Loucy (cell line): ENCODE measurements around the gene PCBP2.

Experiments used
- H2AFZ ChIP-seq: fragments of 200-600 bp; sonication (generic); 2 replicates; pipeline ENCODE4 v1.6.0; 2016; ENCODE audit warnings: antibody characterized with exemption, mild to moderate bottlenecking, low read length, moderate library complexity
- H3F3A ChIP-seq: fragments of 200-600 bp; 2 replicates; pipeline ENCODE4 v1.6.0; 2016; ENCODE audit warnings: antibody characterized with exemption, low read depth, mild to moderate bottlenecking
- H3K27me3 ChIP-seq: fragments of 200-600 bp; sonication (generic); 2 replicates; pipeline ENCODE4 v1.6.1; 2014; ENCODE audit warnings: low read length, mild to moderate bottlenecking; ENCODE audit not compliant: insufficient read depth, poor library complexity, severe bottlenecking
- H3K36me3 ChIP-seq: fragments of 200-600 bp; sonication (generic); 2 replicates; pipeline ENCODE4 v1.6.1; 2016; ENCODE audit warnings: low read length; ENCODE audit not compliant: insufficient read depth
- H3K4me1 ChIP-seq: fragments of 200-600 bp; sonication (generic); 2 replicates; pipeline ENCODE4 v1.5.1; 2014; ENCODE audit warnings: low read length, mild to moderate bottlenecking; ENCODE audit not compliant: insufficient read depth, poor library complexity, severe bottlenecking
- H3K4me2 ChIP-seq: fragments of 200-600 bp; sonication (generic); 2 replicates; pipeline ENCODE4 v1.6.0; 2014; ENCODE audit warnings: antibody characterized with exemption, low read length, low read depth, mild to moderate bottlenecking; ENCODE audit not compliant: poor library complexity, severe bottlenecking
- H3K4me3 ChIP-seq: fragments of 200-600 bp; sonication (generic); 2 replicates; pipeline ENCODE4 v1.5.1; 2014; ENCODE audit warnings: low read length, mild to moderate bottlenecking, mixed read lengths; ENCODE audit not compliant: poor library complexity, severe bottlenecking
- H3K79me2 ChIP-seq: fragments of 200-600 bp; sonication (generic); 2 replicates; pipeline ENCODE4 v1.6.1; 2014; ENCODE audit warnings: low read length; ENCODE audit not compliant: insufficient read depth
- H3K9ac ChIP-seq: fragments of 200-600 bp; sonication (generic); 2 replicates; pipeline ENCODE4 v1.6.0; 2014; ENCODE audit warnings: mild to moderate bottlenecking, low read depth, low read length, moderate library complexity; ENCODE audit not compliant: poor library complexity, severe bottlenecking
- H3K9me2 ChIP-seq: fragments of 200-600 bp; sonication (generic); replicated peaks from 2 replicates; pipeline ENCODE4 v1.6.1; 2016; ENCODE audit warnings: low read depth, low read length, mixed read lengths
- H3K9me3 ChIP-seq: fragments of 200-600 bp; sonication (generic); 2 replicates; pipeline ENCODE4 v1.6.1; 2014; ENCODE audit warnings: mild to moderate bottlenecking, antibody characterized with exemption, low read length, low read depth; ENCODE audit not compliant: insufficient read depth
- H4K20me1 ChIP-seq: fragments of 200-600 bp; sonication (generic); 2 replicates; pipeline ENCODE4 v1.6.0; 2014; ENCODE audit warnings: antibody characterized with exemption, low read length, mild to moderate bottlenecking; ENCODE audit not compliant: insufficient read depth, poor library complexity, severe bottlenecking
- EZH2phosphoT487 ChIP-seq: fragments of 200-600 bp; IDR thresholded peaks from 2 replicates; pipeline ENCODE4 v1.6.1; 2018; ENCODE audit warnings: antibody characterized with exemption, mild to moderate bottlenecking, moderate library complexity, borderline replicate concordance
- TF ChIP-seq, protein P1 (sequence below): fragments of 200-600 bp; sonication (generic); conservative IDR thresholded peaks from 2 replicates; pipeline ENCODE4 v1.5.1; 2014; ENCODE audit warnings: mild to moderate bottlenecking, antibody characterized with exemption, low read length

The PCBP2 gene

DNA sequence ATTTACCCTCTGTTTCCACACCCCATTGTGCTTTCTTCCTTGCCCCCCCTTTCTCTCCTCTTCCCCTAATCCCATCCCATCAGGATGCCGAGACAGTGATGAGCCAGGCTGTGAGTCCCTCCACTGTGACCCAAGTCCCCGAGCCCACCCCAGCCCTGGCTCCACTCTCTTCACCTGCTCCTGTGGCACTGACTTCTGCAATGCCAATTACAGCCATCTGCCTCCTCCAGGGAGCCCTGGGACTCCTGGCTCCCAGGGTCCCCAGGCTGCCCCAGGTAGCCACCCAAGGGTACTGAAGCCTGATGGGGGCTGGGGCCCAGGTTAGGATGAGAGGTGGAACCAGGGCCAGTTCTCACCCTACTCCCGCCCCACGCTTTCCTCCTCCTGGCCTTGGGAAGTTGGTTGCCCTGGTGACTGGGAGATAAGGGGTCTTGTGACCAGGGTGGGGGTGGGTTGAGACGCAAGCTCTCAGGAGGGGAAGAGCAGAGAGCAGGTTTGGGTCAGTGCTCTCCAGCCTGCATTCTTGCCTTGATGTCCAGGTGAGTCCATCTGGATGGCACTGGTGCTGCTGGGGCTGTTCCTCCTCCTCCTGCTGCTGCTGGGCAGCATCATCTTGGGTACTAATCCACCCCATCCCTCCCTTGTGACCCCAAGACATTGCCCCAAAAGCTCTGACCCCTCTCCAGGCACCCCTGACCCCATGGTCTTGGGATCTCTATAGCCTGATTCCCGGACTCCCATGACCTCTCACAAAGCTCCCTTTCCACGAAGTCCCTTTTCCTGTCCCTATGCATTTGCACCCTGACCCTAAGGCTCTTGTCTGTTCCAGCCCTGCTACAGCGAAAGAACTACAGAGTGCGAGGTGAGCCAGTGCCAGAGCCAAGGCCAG, 27.0 kb upstream of the PCBP2 start:
- Histone ChIP-seq H3K4me3 (no peak overlapping the region), H3K79me2 (no peaks in the 10 kb centered on the region), H3K27me3 (no peaks in the 10 kb centered on the region), H2AFZ (no peak overlapping the region), H3K9me3 (no peaks in the 10 kb centered on the region), H3K4me1 (peaks cover 3% of the 10 kb centered on the region), H4K20me1 (no peaks in the 10 kb centered on the region), H3K4me2 (no peak overlapping the region), H3K9me2 (no peaks in the 10 kb centered on the region), H3F3A (no peaks in the 10 kb centered on the region), H3K9ac (no peak overlapping the region), H3K36me3 (no peaks in the 10 kb centered on the region)
- TF ChIP-seq, protein P1, sequence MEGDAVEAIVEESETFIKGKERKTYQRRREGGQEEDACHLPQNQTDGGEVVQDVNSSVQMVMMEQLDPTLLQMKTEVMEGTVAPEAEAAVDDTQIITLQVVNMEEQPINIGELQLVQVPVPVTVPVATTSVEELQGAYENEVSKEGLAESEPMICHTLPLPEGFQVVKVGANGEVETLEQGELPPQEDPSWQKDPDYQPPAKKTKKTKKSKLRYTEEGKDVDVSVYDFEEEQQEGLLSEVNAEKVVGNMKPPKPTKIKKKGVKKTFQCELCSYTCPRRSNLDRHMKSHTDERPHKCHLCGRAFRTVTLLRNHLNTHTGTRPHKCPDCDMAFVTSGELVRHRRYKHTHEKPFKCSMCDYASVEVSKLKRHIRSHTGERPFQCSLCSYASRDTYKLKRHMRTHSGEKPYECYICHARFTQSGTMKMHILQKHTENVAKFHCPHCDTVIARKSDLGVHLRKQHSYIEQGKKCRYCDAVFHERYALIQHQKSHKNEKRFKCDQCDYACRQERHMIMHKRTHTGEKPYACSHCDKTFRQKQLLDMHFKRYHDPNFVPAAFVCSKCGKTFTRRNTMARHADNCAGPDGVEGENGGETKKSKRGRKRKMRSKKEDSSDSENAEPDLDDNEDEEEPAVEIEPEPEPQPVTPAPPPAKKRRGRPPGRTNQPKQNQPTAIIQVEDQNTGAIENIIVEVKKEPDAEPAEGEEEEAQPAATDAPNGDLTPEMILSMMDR = no peak
- TF ChIP-seq EZH2phosphoT487 = no peak

DNA sequence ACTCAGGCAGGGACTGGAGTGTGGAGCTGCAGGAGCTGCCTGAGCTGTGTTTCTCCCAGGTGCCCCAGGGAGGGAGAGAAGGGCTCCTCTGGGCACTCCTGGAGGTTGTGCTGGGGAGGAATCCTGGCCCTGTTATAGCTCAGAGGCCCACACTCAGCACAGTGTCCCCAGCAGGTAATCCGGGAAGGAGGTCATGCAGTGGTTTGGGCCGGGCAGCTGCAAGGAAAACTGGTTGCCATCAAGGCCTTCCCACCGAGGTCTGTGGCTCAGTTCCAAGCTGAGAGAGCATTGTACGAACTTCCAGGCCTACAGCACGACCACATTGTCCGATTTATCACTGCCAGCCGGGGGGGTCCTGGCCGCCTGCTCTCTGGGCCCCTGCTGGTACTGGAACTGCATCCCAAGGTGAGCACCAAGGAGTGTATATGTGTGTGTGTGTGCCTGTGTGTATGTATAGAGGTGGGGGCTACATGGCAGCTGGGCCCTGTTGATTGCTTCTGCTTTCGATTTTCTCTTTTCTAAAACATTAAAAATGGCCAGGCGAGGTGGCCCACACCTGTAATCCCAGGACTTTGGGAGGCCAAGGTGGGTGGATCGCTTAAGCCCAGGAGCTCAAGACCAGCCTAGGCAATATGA, 26.3 kb upstream of the PCBP2 start:
- no peak overlapping the region for H2AFZ ChIP-seq
- no peaks in the 10 kb centered on the region for H3K27me3 ChIP-seq
- H3K79me2 ChIP-seq = no peaks in the 10 kb centered on the region
- H3K36me3 ChIP-seq = no peaks in the 10 kb centered on the region
- H3K4me3 ChIP-seq = no peak overlapping the region
- no peak overlapping the region for H3K9ac ChIP-seq
- H3K9me2 ChIP-seq = no peaks in the 10 kb centered on the region
- H3K4me2 ChIP-seq = no peak overlapping the region
- H4K20me1 ChIP-seq = no peaks in the 10 kb centered on the region
- H3K9me3 ChIP-seq = no peaks in the 10 kb centered on the region
- H3F3A ChIP-seq = no peaks in the 10 kb centered on the region
- no peak for TF ChIP-seq EZH2phosphoT487
- TF ChIP-seq, protein P1 = no peak
- peaks cover 3% of the 10 kb centered on the region for H3K4me1 ChIP-seq

DNA sequence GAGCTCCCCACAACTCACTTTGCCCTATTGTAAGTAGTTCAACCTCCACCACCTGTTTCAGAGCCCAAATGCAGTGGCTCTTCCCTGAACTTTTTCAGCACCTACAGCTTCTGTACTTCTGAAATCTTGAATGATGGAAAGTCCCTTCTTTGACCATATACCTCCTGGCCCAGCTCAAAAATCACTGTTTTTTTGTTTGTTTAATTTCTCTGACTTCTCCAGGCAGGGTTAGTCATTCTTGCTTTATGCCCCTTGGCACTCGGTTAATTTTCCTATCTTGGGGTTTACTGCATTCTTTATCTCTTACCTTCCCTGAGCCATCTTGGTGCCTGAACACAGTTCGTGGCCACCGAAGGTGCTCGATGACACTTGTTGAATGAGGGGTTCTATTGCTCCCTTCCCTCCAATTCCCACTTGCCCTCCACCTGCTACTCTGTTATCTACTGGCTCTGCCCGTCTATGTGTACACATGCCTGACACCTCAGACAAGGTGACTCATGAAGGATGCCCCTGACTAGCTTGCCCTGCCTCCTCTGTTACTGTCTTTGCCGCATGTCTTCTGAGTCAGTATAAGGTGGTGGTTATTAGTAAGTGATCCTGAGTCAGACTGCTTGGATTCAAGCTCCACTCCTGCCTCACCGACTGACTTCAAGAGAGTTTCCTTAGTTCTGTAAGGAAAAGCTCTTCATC, 23.9 kb upstream of the PCBP2 start:
- H3K4me2 ChIP-seq = no peak overlapping the region
- no peaks in the 10 kb centered on the region for H3K9me2 ChIP-seq
- no peak overlapping the region for H2AFZ ChIP-seq
- H3K9me3 ChIP-seq = no peaks in the 10 kb centered on the region
- TF ChIP-seq, protein P1 = no peak
- TF ChIP-seq EZH2phosphoT487 = no peak
- no peaks in the 10 kb centered on the region for H3K4me1 ChIP-seq
- no peaks in the 10 kb centered on the region for H3K36me3 ChIP-seq
- H3K27me3 ChIP-seq = no peaks in the 10 kb centered on the region
- H3K4me3 ChIP-seq = no peak overlapping the region
- H3F3A ChIP-seq = no peaks in the 10 kb centered on the region
- no peaks in the 10 kb centered on the region for H4K20me1 ChIP-seq
- H3K9ac ChIP-seq = no peak overlapping the region
- H3K79me2 ChIP-seq = no peaks in the 10 kb centered on the region
